LNCaP clone FGC (cell line): ENCODE data around the gene DDX25.

Experiments used
- DNase-seq: peaks from one replicate; pipeline ENCODE4 v3.0.0-alpha.2; 2011; ENCODE audit warnings: low read depth
- H3K4me3 ChIP-seq: 2 replicates; pipeline ENCODE4 v1.5.1; 2011; ENCODE audit warnings: mild to moderate bottlenecking, low read depth, low read length, control low read depth
- TF ChIP-seq, protein P1 (sequence below): IDR thresholded peaks from 2 replicates; pipeline ENCODE4 v1.5.1; 2012; ENCODE audit warnings: mild to moderate bottlenecking; ENCODE audit not compliant: control insufficient read depth, insufficient read depth; ENCODE audit errors: extremely low read depth

DDX25 gene

DNA sequence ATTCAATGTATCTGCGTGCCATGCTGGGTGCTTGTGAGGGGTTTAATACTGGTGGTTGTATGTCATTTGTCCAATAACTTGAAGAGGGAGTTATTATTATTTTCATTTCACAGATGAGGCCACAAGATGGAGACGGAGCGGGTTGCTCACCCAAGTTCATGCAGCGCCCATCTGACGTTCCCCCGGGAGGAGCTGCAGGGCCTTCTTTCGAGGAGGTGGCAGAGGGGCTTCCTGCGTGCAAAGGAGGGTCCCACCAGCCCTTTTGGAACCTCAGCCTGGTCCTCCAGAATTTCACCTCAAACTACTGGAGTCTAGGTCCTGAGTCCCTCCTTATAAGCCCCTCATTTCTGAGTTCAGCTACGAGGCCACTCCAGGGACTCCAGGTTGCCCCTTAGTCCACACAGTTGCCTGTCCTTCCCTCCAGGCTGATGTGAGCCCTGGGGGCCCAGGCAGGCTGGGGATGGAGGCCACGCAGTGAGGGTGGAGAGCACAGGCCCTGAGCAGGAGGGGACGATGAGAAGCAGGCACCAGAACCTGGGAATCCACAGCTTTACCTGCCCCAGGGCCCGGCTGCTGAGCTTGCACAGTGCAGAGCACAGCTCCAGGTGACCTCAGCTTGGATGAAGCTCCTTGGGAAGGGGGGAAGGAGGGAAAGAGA lies 38.6 kb downstream of the DDX25 start:
- no peak for DNase-seq
- TF ChIP-seq, protein P1, sequence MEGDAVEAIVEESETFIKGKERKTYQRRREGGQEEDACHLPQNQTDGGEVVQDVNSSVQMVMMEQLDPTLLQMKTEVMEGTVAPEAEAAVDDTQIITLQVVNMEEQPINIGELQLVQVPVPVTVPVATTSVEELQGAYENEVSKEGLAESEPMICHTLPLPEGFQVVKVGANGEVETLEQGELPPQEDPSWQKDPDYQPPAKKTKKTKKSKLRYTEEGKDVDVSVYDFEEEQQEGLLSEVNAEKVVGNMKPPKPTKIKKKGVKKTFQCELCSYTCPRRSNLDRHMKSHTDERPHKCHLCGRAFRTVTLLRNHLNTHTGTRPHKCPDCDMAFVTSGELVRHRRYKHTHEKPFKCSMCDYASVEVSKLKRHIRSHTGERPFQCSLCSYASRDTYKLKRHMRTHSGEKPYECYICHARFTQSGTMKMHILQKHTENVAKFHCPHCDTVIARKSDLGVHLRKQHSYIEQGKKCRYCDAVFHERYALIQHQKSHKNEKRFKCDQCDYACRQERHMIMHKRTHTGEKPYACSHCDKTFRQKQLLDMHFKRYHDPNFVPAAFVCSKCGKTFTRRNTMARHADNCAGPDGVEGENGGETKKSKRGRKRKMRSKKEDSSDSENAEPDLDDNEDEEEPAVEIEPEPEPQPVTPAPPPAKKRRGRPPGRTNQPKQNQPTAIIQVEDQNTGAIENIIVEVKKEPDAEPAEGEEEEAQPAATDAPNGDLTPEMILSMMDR, result no peak
- H3K4me3 ChIP-seq, result no peak overlapping the region

DNA sequence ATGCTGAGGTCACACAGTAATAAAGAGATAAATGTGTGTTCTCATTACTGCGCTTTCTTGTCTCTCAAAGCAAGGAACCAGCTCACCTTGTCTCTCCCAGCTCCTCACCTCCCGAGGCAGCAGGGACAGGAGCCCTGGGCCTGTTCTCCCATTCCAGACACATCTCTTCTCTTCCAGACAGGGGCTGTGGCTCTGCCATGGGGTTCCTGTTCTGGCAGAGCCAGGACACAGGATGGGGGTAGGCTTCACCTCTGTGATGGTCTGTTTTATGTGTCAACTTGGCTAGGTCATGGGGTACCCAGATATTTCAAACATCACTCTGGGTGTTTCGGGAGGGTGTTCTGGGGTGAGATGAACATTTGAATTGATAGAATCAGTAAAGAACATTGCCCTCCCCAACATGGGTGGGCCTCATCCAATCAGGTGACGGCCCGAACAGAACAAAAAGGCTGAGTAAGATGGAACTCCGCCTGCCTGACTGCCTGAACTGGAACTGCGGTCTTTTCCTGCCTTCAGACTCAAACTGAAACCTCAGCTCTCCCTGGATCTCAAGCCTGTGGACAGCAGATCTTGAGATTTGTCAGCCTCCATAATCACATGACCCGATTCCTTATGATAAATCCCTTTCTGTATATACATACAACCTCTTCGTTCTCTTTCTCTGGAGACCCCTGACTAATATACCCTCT lies 39.5 kb downstream of the DDX25 start:
- TF ChIP-seq, protein P1, result no peak
- no peak overlapping the region for H3K4me3 ChIP-seq
- DNase-seq, result no peak

- TF ChIP-seq, protein P1, result no peak
- H3K4me3 ChIP-seq, result no peak overlapping the region
- no peak for DNase-seq
Measured at GRCh38 chr11:125944350-125945010, 40.2 kb downstream of the DDX25 start.

GRCh38 chr11:125945011-125945796 lies 40.9 kb downstream of the DDX25 start:
- no peak for DNase-seq
- H3K4me3 ChIP-seq, result no peak overlapping the region
- TF ChIP-seq, protein P1, result no peak

DNA sequence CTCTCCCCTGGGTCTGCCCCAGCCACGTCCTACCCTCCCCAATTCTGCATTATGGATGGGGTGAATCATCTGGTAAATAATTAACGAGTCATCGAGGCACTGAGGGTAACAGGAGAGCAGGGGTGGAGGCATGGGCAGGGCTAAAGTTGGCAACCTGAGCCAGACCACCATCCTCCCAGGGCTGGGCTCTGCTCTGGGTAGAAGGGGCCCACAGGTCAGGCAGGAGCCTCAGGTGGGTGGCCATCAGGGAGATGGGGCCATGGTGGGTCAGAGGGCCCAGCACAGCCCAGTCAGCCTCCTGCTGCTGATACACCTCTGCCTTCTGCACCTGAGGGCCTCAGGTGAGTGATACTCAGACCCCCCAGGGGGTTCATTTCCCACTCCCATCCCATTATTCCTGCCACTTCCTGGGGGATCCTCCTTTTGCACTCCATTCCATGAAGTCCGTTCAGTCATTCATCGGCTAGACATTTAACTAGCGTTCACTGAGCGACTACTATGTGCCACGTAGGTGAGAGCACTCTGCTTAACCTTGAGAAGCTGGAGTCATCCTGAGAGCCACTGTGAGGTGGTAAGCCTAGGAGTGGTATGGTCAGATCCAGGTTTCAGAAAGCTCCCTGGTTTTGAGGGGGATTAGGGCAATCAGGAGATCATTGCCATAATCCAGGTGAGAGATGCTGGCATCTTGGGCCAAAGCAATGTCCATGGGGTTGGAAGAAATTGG lies 41.7 kb downstream of the DDX25 start, which contains the start of gene VSIG10L2:
TSS of gene VSIG10L2 (plus strand) at position 248 of the 724 bp plus-strand sequence. CDS start at position 260, 12 bp downstream.
- DNase-seq, result no peak
- no peak within 1 kb of the TSS for H3K4me3 ChIP-seq
- TF ChIP-seq, protein P1, result no peak
